SK-N-MC (cell line): ENCODE measurements around the gene SLC25A1.

ENCODE experiments used
- EZH2 ChIP-seq: fragments of 200-600 bp; sonication (generic); IDR thresholded peaks from one replicate; pipeline ENCODE4 v1.6.1; 2017; ENCODE audit warnings: antibody characterized with exemption
- FOXP2 ChIP-seq: optimal IDR thresholded peaks from 2 replicates; pipeline ENCODE3; 2011; ENCODE audit warnings: mild to moderate bottlenecking, moderate library complexity; ENCODE audit not compliant: insufficient read depth; ENCODE audit errors: extremely low read length, control extremely low read depth
- POLR2AphosphoS5 ChIP-seq: IDR thresholded peaks from 2 replicates; pipeline ENCODE4 v1.6.1; 2012; ENCODE audit warnings: mild to moderate bottlenecking, low read depth, low read length, borderline replicate concordance

GRCh38 chr22:19132693-19133400 is 45.7 kb downstream of the SLC25A1 start:
- TF ChIP-seq POLR2AphosphoS5 (no peak), EZH2 (no peak), FOXP2 (no peak)
